HG02970 (cell line): ENCODE data around the gene DCTN1.

Source experiments
- ATAC-seq: cut with Tn5 transposase; IDR thresholded peaks from one replicate; pipeline ENCODE4 v1.9.1; 2021; ENCODE audit warnings: mild to moderate bottlenecking, moderate library complexity, moderate number of reproducible peaks; ENCODE audit not compliant: unreplicated experiment, low FRiP score

The DCTN1 gene

GRCh38 chr2:74332550-74333174, 47.4 kb downstream of the DCTN1 start:
- ATAC-seq = no peak

DNA sequence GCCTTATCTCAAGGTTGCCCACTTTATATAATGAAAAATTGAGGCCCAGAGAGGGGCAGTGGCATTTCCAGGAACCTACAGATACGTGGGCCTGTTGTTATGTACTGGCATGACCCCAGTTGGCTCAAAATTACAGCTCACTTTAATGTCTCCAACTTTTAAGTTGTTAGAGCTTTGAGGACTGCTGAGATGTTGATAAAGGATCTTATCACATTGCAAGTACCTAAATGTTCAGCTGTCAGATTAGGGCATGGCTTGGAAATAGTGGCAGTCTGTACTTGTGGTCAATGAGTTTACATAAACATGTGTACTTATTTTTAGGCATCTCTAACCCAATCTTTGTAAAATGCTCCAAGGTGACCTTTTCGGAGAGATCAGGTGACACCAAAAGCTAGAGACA, 51.5 kb downstream of the DCTN1 start:
- ATAC-seq = no peak

GRCh38 chr2:74328074-74328473, 52.0 kb downstream of the DCTN1 start:
- no peak for ATAC-seq

- ATAC-seq = no peak
These were observed 52.5 kb downstream of the DCTN1 start for GRCh38 chr2:74327627-74328026.

DNA sequence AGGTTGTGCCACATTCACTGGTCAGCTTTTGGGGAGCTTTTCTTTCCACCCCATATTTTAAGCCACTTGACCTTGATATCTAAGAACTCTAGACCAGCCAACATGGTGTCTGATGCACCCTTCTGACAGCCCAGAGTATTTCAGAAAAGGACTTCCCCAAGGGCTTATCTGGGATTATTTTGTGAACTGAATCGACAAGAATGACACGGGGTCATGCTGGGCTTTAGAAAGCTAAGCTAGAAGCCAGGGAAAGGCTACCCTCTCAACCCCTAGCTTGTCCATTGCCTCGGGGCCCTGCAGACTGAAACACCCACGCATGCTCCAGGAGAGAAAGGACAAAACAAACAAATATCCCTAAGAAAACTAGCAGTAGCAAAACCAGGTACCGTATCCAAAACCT, 52.9 kb downstream of the DCTN1 start:
- ATAC-seq = no peak

- no peak for ATAC-seq
These were observed 54.3 kb downstream of the DCTN1 start for GRCh38 chr2:74325815-74326214.

DNA sequence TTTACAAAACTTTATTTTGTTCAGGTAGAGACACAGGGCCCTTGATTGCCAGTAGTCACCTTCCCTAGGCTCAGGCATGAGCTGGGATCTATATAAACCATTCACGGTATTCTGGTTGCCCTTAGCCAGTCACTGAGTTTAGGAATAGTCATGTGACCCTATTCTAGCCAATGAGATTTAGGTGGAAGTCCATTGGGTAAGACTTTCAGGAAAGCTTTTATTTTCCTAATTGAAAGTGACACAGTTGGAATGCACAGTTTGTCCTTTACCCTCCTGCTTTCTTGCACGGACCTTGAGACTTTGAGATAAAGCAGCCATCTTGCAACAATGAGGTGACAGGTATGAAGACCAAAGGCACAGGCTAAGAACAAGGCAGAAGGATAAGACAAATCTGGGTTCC, 58.4 kb downstream of the DCTN1 start:
- ATAC-seq = no peak

- ATAC-seq = no peak
These were observed 62.4 kb downstream of the DCTN1 start for GRCh38 chr2:74317701-74318100.

- no peak for ATAC-seq
These were observed 63.4 kb downstream of the DCTN1 start for GRCh38 chr2:74316627-74317295.

GRCh38 chr2:74314107-74314506, 66.0 kb downstream of the DCTN1 start:
- ATAC-seq = no peak

GRCh38 chr2:74313497-74313896, 66.6 kb downstream of the DCTN1 start:
- ATAC-seq = no peak

DNA sequence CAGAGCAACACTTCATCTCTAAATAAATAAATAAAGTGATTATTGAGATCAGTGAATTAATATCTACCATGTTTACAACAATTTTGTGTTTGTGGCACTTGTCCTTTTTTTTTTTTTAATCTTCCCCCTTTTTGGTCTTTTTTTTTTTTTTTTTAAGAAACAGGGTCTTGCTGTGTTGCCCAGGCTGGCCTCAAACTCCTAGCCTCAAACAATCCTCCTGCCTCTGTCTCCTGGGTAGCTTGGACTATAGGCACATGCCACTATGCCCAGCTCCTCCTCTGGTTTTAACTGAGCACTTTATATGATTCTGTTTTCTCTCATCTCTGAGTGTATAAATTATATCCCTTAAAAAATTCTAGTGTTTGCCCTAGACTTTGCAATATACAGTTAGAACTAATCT, 67.2 kb downstream of the DCTN1 start:
- ATAC-seq = no peak
